Mucosa of descending colon (tissue), 3 donors: ENCODE results near the gene SNCA. TPM values are rescaled to one million over a fixed set of nuclear protein-coding genes. Genes with fewer than 3 reads are reported as not detected.
A peak's percentile ranks its signal among the peaks of the same experiment; 100 is the strongest.

ENCODE experiments used
- ATAC-seq: fragments of 200-7000 bp; cut with Tn5 transposase; one replicate; pipeline ENCODE4 v1.9.1; 2020; ENCODE audit warnings: mild to moderate bottlenecking, moderate library complexity
- DNase-seq, 3 donors: peaks; one replicate each; pipeline ENCODE4 v3.0.0-alpha.2; 2020
- H3K36me3 ChIP-seq: fragments of 200-600 bp; one replicate; pipeline ENCODE4 v1.8.0; 2021; ENCODE audit warnings: low read depth, mild to moderate bottlenecking
- H3K4me1 ChIP-seq: fragments of 200-600 bp; one replicate; pipeline ENCODE4 v1.8.0; 2021; ENCODE audit warnings: low read depth, mild to moderate bottlenecking
- H3K4me3 ChIP-seq: fragments of 200-600 bp; one replicate; pipeline ENCODE4 v1.8.0; 2021; ENCODE audit warnings: mild to moderate bottlenecking
- H3K9me3 ChIP-seq: fragments of 200-600 bp; one replicate; pipeline ENCODE4 v1.8.0; 2021; ENCODE audit warnings: mild to moderate bottlenecking
- intact Hi-C, 2 donors: fragments of 100-400 bp; cut with DNase I in 1 of 2; cut with micrococcal nuclease in 1 of 2; formaldehyde crosslinking; loops; one replicate each; pipeline versions ENCODE4 v1.11.0 to v1.11.1; 2022; cut with DNase I, micrococcal nuclease
- total RNA-seq, 3 donors: library from RNA; stranded (reverse); fragmentation: NEBNext Ultra II Directional in 2 of 3; extraction: Animal tissue kit (Norgen Biotek cat#: 25700) in 2 of 3; gene quantifications; one replicate each; pipeline versions ENCODE4 v1.2.1 to v1.2.4, GENCODE V29; 2021 to 2023
- TF ChIP-seq, protein P1 (sequence below): fragments of 200-600 bp; IDR thresholded peaks from one replicate; pipeline ENCODE4 v1.8.0; 2022; ENCODE audit warnings: antibody characterized with exemption, mild to moderate bottlenecking
- donor health status: DM: no; HTN: no; CAD: no; lungs with moderate emphysema.
- donor health status: DM: no; HTN: no; CAD: no.
- donor health status: DM: no; HTN: yes; CAD: no.

Gene SNCA
- total RNA-seq, 3 donors from 2014 or later: 0.43 to 17.9 (median 3.1) TPM

DNA sequence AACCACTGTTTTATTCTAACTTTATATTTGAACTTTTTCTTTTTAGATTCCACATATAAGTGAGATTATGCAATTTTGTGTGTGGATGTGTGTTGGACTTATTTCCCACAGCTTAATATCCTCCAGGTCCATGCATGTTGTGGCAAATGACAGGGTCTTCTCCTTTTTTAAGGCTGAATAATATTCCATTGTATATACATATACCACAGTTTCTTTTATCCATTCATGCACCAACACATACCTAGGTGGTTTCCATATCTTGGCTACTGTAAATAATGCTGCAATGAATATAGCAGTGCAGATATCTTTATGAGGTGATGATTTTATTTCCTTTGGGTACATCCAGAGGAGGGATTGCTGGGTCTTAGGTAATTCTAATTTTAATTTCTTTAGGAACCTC, 69.0 kb downstream of the SNCA start:
- Histone ChIP-seq H3K4me3 (no peak overlapping the region), H3K4me1 (no peaks in the 10 kb centered on the region), H3K36me3 (no peaks in the 10 kb centered on the region), H3K9me3 (no peaks in the 10 kb centered on the region)
- DNase-seq: no peak
- intact Hi-C loops: no loop called here
- TF ChIP-seq, protein P1, sequence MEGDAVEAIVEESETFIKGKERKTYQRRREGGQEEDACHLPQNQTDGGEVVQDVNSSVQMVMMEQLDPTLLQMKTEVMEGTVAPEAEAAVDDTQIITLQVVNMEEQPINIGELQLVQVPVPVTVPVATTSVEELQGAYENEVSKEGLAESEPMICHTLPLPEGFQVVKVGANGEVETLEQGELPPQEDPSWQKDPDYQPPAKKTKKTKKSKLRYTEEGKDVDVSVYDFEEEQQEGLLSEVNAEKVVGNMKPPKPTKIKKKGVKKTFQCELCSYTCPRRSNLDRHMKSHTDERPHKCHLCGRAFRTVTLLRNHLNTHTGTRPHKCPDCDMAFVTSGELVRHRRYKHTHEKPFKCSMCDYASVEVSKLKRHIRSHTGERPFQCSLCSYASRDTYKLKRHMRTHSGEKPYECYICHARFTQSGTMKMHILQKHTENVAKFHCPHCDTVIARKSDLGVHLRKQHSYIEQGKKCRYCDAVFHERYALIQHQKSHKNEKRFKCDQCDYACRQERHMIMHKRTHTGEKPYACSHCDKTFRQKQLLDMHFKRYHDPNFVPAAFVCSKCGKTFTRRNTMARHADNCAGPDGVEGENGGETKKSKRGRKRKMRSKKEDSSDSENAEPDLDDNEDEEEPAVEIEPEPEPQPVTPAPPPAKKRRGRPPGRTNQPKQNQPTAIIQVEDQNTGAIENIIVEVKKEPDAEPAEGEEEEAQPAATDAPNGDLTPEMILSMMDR: no peak
- no peak for ATAC-seq

DNA sequence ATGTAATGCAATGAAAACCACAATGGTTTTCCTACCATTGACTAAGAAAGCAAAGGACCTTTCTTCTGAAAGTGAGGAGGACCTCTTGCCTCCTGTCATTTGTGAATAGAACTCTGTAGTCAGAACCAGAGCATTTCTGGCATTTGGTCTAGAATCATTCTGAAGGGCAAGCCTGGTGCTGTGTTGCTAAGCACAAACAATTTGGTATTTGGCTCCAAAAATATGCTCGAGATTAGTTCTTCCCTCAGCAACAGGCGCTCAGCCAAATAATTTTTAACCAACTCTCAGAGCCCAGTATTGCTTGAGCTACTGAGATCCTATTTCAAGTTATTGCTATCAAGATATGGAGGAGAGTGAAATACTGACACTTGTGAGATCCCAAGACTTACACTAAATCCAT, 71.0 kb downstream of the SNCA start:
- TF ChIP-seq, protein P1: no peak
- ATAC-seq (no peak), DNase-seq (peak in 1 of 3 donors; percentile 4)
- intact Hi-C loops: no loop called here
- Histone ChIP-seq H3K4me3 (no peak overlapping the region), H3K4me1 (no peaks in the 10 kb centered on the region), H3K9me3 (no peaks in the 10 kb centered on the region), H3K36me3 (no peaks in the 10 kb centered on the region)

DNA sequence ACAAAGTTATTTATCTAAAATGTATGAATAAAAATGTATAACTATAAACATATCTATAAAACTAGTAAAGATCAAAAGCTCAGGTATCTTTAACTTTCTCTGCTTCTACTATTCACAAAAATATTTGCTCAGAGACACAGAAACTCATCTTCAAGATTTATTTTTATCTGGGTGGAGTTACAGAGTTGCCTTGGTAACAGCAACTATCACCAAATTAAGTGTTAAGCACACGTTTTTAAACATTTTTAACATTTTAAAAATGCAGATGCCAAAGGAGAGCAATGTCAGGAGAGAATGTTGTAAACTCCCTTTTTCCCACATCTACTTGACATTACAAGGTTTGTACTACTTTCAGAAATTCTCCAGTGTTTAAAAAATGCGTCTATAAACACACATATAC, 71.4 kb downstream of the SNCA start:
- ATAC-seq: no peak
- no peaks in the 10 kb centered on the region for H3K9me3 ChIP-seq
- H3K36me3 ChIP-seq: no peaks in the 10 kb centered on the region
- TF ChIP-seq, protein P1: no peak
- intact Hi-C loops: no loop called here
- no peak for DNase-seq
- H3K4me3 ChIP-seq: no peak overlapping the region
- no peaks in the 10 kb centered on the region for H3K4me1 ChIP-seq

DNA sequence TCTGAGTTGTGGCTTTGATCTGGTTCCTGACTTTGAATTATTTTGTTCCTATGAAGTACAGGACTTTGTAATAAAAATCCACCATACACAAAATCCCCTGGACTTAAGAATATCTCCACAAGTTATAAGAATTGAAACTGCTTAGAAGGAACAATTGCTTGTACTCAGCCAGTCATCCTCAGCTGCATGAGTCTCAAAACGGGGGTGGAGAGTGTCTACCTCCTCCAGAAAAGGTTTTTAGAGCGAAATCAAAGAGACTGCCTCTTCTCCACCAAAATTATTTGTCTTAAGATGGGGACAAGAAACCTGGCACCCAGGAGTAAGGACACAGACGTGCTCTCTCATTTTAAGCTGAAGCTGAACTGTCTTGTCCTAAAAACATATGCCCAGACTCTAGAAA, 74.7 kb downstream of the SNCA start:
- no peak for DNase-seq
- H3K4me3 ChIP-seq: no peak overlapping the region
- no peak for ATAC-seq
- no peaks in the 10 kb centered on the region for H3K4me1 ChIP-seq
- no peaks in the 10 kb centered on the region for H3K36me3 ChIP-seq
- TF ChIP-seq, protein P1: no peak
- H3K9me3 ChIP-seq: no peaks in the 10 kb centered on the region
- intact Hi-C loops: no loop called here

- intact Hi-C loops: no loop called here
- DNase-seq (no peak), ATAC-seq (no peak)
- TF ChIP-seq, protein P1: no peak
- no peak overlapping the region for H3K4me3 ChIP-seq
- no peaks in the 10 kb centered on the region for H3K9me3 ChIP-seq
- H3K4me1 ChIP-seq: no peaks in the 10 kb centered on the region
- H3K36me3 ChIP-seq: no peaks in the 10 kb centered on the region
These were observed 77.5 kb downstream of the SNCA start for GRCh38 chr4:89759426-89759825.

DNA sequence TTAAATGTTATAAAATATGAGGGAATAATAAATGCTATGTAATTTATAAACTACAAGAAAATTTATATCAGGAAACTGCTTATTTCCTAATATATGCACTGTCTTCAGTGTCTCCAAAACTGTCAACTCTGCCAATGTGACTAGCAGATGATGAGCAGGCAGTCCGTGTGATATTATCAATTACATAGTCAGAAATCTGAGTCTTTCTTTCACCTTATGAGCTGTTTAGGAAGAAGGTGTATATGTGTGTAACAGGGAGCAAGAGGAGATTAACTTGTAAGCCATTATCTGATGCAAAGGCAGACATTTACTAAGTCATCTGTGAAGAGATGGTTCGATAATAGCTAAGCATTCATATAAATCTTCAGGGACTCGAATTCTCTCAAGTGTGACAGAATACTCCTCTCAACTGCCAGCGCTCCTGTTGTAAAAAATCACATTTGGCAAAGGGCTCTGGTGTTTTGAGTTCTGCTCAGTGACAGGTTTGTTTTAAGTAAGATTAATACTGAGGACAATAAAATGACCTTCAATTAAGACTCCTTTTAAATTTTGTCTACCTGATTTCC, 79.7 kb downstream of the SNCA start:
- H3K4me3 ChIP-seq: no peak overlapping the region
- no peaks in the 10 kb centered on the region for H3K36me3 ChIP-seq
- TF ChIP-seq, protein P1: no peak
- DNase-seq (no peak), ATAC-seq (no peak)
- no peaks in the 10 kb centered on the region for H3K4me1 ChIP-seq
- intact Hi-C loops: no loop called here
- H3K9me3 ChIP-seq: no peaks in the 10 kb centered on the region
